Cardiac septum (tissue), 1 donor: ENCODE data around the gene JUN. TPM values are rescaled to one million over a fixed set of nuclear protein-coding genes. Genes with fewer than 3 reads are reported as not detected.

Source experiments
- DNase-seq: peaks from one replicate; pipeline ENCODE4 v3.0.0-alpha.2; 2020; ENCODE audit warnings: low spot score
- intact Hi-C: fragments of 100-400 bp; cut with DNase I; formaldehyde crosslinking; loops from one replicate; pipeline ENCODE4 v1.14.0; 2022
- total RNA-seq: library from RNA; stranded (reverse); fragmentation: NEBNext Ultra II Directional; extraction: Animal tissue kit (Norgen Biotek cat#: 25700); gene quantifications from one replicate; pipeline ENCODE4 v1.2.1, GENCODE V29; 2021
- donor health status: DM: no; HTN: no; CAD: no.

The JUN gene
- total RNA-seq, 1 donor from 2014 or later, result 91.7 TPM

DNA sequence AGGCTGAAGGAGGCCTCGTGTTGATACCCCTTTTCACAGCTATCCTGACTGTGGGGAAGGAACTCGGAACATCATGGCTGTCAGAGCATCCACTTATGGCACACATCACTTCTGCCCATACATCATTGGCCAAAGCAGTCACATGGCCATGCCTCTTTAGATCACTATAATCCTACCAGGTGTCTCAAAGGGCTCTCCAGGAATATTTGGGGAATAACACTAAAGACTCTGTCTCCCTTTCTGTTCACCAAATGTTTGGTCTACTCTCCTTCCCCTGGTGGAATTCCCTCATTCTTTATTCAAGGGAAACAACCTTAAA, 3.0 kb upstream of the JUN start:
- intact Hi-C loops, result loop anchor here (5.0 to 10.0 kb wide), 2 partner anchors 180 to 808 kb away; no protein-coding TSS in a partner anchor
- DNase-seq, result no peak

DNA sequence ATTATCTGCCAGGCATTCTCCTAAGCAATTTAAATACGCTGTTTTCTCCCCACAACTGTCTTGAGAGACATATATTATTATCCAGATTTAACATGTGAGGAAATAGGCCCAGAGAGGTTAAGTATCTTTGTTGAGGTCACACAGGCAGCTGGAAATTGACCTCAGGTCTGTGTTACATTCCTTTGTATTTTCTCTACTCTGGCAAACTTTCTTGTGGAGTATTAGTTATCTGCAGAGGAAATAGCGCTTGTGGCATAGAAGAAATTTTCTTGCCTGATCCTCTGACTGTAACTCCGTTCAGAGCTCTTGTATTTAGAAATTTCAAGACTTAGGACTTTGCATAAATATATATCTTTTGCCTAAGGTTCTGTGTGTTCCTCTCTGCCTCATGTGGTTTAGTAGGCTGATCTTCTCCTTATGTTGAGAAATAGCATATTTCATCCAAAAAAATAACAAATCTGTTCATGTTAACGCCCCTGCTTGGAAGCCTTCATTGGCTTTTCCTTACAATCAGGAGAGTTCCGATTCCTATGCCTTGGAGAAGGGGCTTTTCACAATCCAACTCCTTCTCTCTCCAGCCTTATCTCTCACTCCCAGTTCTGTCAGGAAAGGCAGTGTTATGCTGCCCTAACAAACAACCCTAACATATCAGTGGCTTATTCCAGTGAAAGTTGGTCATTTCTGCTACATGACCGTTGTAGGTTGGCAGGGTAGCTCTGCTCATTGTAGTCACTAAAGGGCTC, 2.5 kb upstream of the JUN start:
- intact Hi-C loops, result loop anchor here (5.0 to 10.0 kb wide), 2 partner anchors 181 to 808 kb away; no protein-coding TSS in a partner anchor
- no peak for DNase-seq

DNA sequence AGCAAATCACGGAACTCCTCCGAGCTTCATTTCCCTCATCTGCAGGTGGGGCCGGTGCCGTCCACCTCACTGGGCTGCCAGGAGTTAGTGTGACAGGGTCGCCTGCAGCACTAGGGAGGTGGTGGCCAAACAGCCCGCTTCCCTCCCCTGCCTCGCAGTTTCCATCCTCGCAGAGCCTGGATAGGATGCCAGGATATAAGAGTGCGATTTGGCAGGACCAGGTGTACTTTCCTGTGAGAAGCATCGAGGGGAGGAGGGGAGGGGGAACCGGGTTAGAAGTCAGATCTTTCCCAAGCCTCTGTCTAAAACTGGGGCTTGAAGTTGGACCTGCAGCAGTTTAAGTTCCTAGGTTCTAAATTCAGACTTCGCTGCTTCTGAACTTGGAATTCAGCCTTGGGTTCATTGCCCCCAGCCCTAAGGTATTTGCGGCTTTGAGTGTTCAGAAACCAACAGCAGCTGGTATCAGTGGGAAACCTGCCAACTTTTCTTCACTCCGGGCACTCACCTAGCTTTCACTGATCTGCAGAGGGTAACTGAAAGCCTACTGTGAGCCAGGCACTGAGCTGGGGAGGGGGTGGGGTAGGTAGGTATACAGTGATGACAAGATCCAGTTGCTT, 1.7 kb upstream of the JUN start:
- intact Hi-C loops, result loop anchor here (2.0 to 10.0 kb wide), 5 partner anchors 182 to 809 kb away; no protein-coding TSS in a partner anchor
- DNase-seq, result peak; percentile 76

DNA sequence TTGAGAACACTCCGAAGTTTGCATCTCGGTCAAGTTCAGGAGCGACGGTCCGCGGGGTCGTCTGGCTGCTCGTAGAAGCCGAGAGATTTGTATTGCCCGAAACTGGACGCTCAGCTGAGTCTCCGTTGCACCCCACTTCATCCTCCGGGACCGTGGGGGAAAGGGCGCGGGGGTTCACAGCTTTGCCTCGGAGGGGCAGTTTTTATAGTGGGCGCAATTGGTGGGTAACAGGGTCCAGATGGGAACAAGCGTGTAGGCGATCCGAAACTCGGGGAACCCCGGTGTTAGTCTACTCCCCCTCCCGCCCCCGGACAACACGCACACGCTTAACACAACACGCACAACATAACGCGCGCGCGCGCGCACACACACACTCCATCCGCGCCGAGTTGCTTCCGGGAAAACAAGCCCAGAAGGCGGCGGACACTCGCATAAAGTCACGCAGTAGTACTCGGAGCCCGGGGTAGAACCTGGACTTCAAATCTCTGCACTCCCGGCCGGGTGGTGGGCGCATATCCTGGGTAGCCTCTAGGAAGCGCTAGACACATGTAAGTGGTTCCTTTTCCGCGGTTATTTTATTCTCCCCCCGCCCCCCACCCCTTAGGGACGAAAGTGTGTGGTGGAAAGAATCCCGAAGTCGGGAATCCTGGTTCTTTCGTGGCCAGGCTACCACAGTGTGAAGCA, 1.1 kb upstream of the JUN start:
- intact Hi-C loops, result loop anchor here (1.0 to 10.0 kb wide), 11 partner anchors 118 to 947 kb away; no protein-coding TSS in a partner anchor
- peak; percentile 93 for DNase-seq

DNA sequence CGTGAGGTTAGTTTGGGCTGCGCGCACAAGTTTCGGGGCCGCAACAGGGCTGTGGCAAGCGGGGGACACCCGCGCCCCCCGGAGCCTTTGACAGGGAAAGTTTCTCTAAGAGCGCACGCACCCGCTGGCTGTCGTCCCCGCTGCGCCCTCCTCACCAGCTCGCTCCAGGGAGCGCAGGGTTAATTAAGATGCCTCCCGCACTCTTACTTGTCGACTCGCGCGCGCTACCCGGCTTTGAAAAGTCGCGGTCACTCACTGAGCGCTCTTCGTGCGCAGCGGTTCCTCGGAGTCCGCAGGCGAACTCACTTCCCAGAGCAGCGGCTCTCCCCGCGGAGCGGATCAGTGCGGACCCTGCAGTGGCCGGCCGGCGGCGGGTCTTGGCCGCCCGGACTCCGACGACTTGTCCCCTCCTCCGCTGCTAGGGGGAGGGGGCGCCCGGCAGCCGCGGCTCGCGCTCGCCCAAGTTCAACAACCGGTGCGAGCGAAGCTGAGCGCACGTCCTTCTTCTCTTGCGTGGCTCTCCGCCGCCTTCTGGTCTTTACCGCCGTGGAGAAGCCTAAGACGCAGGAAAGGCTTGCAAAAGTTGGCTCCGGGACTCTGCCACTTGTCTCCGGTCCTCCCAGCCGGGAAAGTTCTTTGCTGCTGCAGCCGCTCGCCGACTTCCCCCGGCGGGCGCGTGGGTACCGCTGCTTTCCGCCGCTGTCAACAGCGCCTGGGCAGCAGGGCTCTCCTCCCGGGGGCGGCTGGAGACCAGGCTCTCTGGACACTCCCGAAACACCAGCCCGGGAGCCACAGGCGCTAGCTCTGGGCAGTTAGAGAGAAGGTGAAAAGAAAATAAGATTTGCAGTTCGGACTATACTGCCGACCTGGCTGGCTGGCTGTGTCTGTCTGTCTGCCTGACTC, 506 bp downstream of the JUN start:
- DNase-seq, result peak; percentile 82
- intact Hi-C loops, result loop anchor here (1.0 to 10.0 kb wide), 6 partner anchors 32 to 949 kb away; no protein-coding TSS in a partner anchor

DNA sequence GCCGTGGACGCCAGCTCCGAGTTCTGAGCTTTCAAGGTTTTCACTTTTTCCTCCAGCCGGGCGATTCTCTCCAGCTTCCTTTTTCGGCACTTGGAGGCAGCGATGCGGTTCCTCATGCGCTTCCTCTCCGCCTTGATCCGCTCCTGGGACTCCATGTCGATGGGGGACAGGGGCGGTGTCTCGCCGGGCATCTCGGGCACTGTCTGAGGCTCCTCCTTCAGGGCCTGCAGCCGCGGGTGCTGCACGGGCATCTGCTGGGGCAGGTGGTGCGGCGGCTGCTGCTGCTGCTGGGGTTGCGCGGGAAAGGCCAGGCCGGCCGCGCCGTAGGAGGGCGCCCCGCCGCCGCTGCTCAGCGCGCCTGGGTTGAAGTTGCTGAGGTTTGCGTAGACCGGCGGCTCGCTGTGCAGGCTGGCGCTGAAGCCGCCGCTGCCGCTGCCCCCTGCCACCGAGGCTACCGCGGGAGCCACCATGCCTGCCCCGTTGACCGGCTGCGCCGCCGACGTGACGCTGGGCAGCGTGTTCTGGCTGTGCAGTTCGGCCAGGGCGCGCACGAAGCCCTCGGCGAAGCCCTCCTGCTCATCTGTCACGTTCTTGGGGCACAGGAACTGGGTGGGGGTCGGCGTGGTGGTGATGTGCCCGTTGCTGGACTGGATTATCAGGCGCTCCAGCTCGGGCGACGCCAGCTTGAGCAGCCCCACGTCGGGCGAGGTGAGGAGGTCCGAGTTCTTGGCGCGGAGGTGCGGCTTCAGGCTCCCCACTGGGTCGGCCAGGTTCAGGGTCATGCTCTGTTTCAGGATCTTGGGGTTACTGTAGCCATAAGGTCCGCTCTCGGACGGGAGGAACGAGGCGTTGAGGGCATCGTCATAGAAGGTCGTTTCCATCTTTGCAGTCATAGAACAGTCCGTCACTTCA, 1.4 kb downstream of the JUN start:
- peak; percentile 85 for DNase-seq
- intact Hi-C loops, result loop anchor here (1.0 to 10.0 kb wide), 6 partner anchors 33 to 950 kb away; no protein-coding TSS in a partner anchor

DNA sequence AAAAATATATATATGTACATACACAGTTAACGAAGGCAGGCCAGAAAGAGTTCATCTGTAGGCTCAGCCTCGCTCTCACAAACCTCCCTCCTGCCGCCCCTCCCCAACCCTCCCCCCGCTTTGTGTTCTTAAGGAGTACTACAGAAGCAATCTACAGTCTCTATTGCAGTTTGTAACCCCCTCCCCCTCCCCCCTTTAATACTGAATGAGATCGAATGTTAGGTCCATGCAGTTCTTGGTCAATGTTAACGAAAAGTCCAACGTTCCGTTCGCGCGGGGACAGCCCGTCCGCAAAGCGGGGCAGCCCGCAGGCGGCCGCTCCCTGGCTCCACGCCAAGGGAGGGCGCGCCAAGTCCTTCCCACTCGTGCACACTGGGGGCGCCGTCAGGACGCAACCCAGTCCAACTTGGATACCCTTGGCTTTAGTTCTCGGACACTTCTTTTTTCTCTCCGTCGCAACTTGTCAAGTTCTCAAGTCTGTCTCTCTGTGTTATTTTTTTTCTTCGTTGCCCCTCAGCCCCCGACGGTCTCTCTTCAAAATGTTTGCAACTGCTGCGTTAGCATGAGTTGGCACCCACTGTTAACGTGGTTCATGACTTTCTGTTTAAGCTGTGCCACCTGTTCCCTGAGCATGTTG, 2.2 kb downstream of the JUN start:
- DNase-seq, result peak; percentile 79
- intact Hi-C loops, result loop anchor here (5.0 to 10.0 kb wide), 5 partner anchors 276 to 951 kb away; no protein-coding TSS in a partner anchor

DNA sequence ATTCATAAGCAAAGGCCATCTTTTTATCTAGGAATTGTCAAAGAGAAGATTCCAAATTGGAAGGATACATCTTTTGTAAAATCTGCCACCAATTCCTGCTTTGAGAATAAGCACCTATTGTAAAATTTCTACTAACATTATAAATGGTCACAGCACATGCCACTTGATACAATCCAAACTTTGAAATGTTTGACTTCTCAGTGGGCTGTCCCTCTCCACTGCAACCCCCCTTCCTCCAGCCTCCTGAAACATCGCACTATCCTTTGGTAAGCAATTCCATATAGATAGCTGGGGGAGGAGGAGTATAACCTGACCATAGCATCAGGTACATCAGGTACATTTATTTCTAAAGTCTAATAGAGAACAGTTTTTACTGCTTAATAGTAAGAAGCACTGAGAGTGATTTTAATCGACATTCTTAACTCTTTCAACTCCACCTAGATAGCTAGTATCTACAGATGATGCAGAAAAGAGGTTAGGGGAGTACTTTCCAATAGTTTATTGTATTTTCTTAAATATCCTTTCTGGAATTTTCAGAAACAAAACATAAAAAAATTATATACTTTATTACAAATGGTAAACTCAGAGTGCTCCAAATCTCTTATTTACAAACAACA, 2.9 kb downstream of the JUN start:
- DNase-seq, result no peak
- intact Hi-C loops, result loop anchor here (5.0 to 10.0 kb wide), 5 partner anchors 276 to 951 kb away; no protein-coding TSS in a partner anchor

DNA sequence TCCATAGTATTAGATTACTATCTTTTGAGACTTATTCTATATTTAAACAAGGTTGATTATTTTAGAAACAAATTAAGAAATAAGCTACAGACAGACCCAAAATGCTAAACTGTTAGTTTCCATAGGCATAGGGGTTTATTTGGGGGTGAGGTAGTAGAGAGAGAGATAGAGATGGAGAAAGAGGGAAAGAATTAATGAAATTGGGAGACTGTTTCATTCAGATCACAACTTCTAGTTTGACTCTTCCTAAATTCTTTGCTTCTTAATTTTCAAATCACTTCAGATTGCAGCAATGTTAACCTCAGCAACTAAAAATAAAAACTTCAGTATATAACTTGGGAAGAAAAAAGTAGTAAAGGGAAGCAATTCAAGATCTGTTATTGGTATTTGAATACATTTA, 3.4 kb downstream of the JUN start:
- intact Hi-C loops, result loop anchor here (5.0 to 10.0 kb wide), 5 partner anchors 277 to 952 kb away; no protein-coding TSS in a partner anchor
- no peak for DNase-seq

DNA sequence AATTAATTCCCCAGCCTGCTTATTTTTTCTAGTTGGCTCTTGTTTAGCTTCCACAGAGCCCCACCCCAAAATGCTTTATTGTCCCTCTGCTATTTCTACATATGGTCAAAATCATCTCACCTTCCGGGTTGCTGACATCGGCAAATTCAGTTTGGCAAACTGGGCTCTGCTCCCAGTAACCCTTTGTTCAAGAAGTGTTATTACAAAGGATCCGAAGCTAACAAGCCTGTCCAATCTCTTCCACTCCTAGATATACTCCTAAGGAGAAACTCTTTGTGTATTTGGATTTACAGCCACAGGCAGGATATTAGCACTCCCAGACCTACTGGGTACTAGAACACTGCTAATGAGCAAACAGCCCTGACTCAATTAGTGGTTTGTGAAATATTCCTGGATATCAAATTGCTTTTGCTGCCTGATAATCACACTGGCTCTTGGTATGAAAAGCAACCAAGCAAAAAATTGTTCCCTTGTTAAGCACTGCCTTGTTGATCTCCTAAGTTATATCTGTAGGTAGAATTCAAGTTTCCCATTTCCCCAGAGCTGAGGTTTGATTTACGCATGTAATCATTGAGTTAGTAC, 4.0 kb downstream of the JUN start:
- no peak for DNase-seq
- intact Hi-C loops, result loop anchor here (5.0 to 10.0 kb wide), 5 partner anchors 277 to 952 kb away; no protein-coding TSS in a partner anchor

DNA sequence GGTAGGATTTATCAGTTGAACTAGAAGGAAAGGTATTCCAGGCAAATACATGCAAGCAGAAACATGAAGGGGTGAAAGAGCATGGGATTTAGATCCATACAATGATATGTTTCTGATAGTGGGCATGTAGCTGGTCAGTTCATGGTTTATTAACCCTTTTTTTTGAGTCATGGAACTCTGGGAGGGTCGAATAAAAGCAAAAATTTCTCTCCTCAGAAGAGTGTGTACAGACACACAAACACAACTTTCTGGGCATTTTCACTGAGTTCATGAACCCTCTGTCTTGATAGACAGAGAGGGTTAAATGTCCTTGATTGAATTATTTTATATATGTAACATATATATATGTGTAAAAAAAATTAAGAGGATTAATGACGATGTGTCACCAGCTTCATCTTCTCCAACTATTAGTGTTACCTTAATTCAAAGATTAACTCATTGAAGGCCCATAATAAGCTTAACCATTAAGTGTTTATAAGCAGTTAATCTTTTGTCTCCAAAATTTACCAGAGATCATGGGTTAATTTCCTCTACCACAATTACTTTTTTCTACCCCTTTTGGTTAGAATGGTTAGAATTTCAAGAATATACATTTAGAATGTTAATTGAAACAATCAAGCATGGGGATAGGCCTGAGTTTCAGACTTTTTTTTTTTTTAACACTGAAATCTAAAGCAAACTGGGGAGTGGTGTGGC, 4.6 kb downstream of the JUN start:
- intact Hi-C loops, result no loop called here
- DNase-seq, result no peak

DNA sequence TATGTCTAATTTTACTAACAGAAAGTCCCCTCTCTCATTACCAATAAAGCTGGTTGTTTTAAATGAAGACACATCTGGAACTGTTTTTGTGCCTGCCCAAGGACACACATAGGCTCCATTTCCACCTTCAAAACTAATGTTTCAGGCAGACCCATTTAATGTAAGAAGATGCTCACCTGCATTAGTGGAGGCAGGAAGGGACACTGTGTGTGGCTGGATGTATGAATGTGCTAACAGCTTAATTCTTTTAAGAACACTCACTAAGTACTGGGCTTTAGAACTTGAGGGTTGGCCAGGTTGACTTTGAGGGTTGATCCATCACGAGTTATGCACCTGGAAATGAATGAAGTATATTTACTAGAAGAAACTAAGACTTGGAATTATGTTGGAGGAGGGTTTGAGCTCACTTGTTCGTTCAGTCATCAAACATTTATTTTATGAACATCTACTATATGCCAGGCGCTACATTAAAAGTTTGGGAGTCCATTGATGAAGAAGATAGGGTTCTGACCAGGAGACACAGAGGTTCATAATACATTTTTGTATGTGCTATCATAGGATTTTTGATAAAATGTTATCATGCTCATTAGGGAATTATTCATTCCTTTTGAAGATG, 5.4 kb downstream of the JUN start:
- intact Hi-C loops, result no loop called here
- no peak for DNase-seq

DNA sequence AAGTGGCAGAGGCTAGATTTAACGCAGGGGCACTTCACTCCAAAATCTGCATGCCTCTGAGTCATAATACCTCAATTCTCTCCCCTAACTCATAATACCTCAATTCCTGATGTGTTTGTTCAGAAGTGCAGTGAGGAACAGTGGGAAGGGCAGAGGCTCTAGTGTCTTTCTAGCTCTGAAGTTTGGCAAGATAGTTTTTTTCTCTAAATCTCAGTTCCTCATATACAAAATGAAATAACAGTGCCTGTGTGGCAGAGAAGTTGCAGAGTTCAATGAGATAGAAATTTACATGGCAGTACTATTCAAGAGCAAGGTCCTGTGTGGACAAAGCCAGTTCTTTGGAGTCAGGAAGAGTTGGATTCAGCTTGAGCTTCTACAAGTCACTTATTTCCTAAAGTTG, 9.8 kb downstream of the JUN start:
- intact Hi-C loops, result no loop called here
- no peak for DNase-seq

DNA sequence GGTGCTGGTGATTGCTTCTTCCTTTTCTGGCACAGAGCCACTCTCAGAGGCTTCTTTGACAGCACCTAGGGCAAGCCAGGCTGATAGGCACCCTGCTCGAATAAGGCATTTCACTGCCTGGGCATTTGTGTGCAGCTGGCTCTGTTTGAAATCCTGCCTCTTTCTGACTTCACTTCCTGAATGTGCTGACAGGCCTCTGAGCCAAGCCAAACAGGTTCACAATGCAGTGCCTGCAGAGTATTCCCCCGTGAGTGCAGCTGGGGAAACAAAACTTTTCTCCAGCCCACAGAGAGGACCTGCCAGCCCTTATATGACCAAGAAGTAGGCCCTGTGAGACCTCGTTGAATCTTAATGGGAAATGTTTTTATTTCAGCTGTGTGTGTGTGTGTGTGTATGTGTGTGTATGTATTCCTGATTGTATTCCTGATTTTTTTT, 10.4 kb downstream of the JUN start:
- DNase-seq, result peak; percentile 82
- intact Hi-C loops, result no loop called here

DNA sequence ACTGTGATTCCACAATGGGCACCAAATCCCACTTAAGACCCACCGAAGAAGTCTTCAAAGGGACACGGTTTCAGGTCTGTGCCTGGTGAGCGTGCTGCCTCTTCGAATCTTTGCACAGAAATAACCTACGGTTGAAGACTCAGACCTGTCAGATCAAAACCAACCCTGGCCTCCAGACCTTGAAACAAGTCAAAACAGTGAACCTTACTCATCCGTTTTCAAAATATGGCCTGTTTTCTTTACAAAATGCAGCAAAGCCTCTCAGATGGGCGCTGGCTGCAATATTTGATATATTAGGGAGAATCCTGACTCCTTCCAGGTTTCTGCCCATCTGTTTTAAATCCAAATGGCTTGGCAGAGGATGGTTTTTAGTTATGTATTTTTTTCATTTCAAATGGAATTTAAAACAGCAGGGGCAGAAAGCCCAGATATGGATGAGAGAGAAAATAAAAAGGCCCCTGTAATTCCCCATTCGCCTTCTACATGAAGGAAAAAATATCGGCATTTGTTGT, 14.0 kb downstream of the JUN start:
- no peak for DNase-seq
- intact Hi-C loops, result loop anchor here (1.0 kb wide), 1 partner anchor 30 kb away; no protein-coding TSS in a partner anchor
